GM12874 (cell line): Measurements from ENCODE around the gene ADA.

ENCODE experiments used
- TF ChIP-seq, protein P1 (sequence below): IDR thresholded peaks from 2 replicates; pipeline ENCODE4 v1.5.1; 2011; ENCODE audit warnings: low read depth, mild to moderate bottlenecking, control low read depth, low read length, moderate library complexity; ENCODE audit not compliant: insufficient read depth

ADA gene

DNA sequence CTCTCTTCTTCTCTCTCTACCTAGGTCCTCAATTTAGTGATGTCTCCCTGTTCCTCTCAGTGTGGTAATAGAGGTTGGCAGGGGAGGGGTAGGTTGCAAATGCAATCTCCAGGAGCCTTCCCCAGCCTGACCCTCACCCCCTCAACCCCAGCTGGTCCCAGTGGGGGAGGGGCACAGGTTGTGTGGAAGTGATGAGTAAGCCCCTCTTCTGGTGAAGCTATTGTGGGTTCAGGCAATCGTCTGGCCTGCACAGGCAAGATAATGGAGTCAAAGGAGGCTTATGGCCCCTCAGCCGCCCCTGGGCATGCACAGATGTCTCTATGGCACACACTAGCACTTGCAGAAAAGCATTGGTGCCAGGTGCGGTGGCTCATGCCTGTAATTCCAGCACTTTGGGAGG lies 10.8 kb upstream of the ADA start:
- TF ChIP-seq, protein P1, sequence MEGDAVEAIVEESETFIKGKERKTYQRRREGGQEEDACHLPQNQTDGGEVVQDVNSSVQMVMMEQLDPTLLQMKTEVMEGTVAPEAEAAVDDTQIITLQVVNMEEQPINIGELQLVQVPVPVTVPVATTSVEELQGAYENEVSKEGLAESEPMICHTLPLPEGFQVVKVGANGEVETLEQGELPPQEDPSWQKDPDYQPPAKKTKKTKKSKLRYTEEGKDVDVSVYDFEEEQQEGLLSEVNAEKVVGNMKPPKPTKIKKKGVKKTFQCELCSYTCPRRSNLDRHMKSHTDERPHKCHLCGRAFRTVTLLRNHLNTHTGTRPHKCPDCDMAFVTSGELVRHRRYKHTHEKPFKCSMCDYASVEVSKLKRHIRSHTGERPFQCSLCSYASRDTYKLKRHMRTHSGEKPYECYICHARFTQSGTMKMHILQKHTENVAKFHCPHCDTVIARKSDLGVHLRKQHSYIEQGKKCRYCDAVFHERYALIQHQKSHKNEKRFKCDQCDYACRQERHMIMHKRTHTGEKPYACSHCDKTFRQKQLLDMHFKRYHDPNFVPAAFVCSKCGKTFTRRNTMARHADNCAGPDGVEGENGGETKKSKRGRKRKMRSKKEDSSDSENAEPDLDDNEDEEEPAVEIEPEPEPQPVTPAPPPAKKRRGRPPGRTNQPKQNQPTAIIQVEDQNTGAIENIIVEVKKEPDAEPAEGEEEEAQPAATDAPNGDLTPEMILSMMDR = no peak

DNA sequence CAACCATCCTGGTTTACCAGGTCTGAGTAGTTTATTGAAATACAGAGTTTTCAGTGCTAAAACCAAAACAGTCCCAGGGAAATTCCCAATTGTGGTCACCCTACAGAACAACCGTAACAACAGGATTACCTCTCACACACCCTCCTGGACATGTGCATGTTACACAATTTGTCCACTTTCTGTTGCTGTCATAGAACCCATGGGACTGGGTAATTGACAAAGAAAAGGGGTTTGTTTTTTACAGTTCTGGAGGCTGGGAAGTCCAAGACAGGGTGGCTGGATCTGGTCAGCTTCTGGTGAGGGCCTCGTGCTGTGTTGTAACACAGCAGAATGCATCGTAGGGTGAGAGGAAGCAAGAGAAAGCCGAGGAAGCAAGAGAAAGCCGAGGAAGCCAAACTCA lies 9.1 kb upstream of the ADA start:
- TF ChIP-seq, protein P1 = no peak

DNA sequence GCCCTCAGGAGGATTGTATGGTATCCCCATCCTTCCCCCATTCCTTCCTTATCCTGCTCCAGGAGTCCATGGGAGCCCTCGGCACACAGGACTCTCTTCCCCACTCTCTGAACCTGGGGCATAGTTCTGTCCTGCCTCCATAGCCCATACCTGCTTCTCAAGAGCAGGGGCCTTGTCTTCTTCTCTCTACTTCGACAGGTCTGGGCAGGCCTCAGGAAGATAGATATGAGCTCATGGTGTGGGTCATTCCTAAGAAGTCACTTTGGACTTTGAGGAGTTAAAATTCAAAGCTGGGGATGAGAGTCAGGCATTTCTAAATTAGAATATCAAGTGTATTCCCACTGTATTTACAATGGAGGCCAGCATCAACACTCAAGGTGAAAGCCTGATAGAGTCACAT lies 8.4 kb upstream of the ADA start:
- TF ChIP-seq, protein P1 = no peak

DNA sequence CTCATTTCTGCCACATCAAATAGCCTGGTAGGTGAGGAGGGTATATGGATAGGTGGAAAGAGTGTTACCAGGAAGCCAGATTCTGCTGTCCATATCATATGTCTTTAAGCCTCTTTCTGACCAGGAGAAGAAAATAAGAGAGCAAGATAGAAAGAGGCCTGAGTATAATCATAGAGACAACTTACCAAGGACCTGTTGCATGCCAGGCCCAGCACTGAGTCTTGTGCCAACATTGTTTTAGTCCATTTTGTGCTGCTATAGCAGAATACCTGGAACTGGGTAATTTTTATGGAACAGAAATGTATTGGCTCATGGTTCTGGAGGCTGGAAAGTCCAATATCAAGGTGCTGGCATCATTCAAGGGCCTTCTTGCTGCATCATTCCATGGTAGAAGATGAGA lies 7.3 kb upstream of the ADA start:
- TF ChIP-seq, protein P1 = no peak

DNA sequence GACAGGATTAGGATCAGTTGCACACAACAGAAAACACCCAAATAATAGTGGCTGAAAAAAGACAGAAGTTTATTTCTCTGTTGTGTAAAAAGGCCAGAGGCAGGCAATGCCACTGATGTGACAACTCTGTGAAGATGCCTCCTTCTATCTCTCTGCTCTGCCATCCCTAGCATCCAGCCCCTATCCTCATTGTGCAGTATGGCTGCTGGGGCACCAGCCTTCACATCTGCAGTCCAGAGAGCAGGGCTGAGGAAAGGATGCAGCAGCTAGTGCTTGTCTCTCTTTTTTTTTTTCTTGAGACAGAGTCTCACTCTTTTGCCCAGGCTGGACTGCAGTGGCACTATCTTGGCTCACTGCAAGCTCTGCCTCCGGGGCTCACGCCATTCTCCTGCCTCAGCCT lies 6.4 kb upstream of the ADA start:
- TF ChIP-seq, protein P1 = no peak

DNA sequence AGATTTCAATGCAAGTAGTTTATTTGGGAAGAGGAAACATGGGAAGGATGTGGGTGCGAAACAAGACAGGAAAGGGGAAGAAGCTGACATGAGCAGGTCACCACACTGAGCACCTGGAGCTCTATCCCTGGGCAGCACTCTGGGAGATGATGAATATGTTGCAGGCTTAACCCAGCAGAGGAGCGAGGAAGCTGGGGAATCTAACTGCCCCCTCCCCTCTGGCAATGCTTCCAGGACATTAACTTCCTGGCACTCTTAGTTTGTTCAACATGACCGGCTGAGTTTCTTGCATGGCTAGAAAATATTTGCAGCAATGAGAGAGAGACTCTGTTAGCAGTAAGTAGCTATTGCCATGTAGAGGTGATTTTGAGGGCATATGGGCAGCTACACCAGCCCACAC lies 4.9 kb upstream of the ADA start:
- TF ChIP-seq, protein P1 = no peak

DNA sequence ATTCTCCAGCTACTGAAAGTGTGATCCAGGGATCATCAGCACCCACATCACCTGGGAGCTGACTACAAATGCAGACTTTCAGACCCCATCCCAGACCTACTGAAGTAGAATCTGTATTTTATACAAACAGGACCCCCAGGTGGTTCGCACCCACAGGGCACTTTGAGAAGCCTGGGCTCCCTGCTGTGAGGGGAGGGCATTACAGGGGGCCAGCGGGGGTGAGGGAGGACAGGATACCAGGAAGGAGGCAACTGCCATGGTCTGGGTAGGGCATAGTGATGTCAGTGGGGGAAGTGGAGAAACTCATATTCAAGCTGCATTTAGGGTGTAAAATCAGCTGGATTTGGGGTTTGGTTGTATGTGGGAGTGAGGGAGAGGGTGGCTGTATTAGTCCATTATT lies 2.0 kb upstream of the ADA start:
- TF ChIP-seq, protein P1 = no peak

DNA sequence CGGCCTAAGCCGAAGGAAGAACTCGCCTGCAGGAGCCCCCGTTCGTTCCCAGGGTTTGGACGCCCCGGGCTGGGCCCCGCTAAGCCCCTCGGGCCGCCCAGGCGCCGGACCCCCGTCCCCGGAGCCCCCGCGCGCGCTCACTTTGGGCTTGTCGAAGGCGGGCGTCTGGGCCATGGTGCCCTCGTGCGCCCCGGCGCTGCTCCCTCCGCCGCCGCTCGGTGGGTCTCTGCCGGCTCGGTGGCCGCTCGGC lies 140 bp downstream of the ADA start:
- TF ChIP-seq, protein P1 = no peak
